Activated naive CD4-positive, alpha-beta T cell treated with anti-CD3 and anti-CD28 coated beads, Interleukin-2, amount 50 U/mL, for 16 hours (primary cell): ENCODE data around the gene TNFRSF25.
"Not testable (repeated sequence)": the region's sequence is repeated elsewhere in the genome, so short reads cannot be mapped to it uniquely, and the experiment has no call there.

Experiments used
- DNase-seq: peaks from one replicate; pipeline ENCODE4 v3.0.0-alpha.2; 2020

The TNFRSF25 gene

DNA sequence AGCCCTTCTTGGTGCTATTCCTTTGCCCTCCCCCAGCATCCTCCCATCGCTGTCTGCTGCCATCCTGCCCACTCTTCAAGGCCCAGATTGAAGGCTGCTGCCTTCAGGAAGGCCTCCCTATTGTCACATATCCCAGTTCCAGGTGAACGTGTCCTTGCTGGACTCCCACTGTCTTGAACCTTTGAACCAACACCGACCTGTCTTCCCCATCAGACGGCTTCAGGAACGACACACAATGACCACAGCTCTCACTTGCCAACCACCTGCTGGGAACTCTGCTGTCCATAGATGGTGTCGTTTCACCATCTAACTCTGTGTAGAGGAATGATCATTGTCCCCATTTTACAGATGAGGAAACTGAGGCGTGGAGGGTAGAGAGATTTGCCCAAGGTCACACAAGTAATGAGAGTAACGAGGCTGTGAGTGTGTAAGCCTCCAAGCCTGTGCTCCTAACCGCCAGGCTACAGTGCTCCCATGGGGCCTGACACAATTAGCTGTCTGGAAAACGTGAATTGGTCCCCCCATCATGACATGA, 35.4 kb upstream of the TNFRSF25 start:
- no peak for DNase-seq

DNA sequence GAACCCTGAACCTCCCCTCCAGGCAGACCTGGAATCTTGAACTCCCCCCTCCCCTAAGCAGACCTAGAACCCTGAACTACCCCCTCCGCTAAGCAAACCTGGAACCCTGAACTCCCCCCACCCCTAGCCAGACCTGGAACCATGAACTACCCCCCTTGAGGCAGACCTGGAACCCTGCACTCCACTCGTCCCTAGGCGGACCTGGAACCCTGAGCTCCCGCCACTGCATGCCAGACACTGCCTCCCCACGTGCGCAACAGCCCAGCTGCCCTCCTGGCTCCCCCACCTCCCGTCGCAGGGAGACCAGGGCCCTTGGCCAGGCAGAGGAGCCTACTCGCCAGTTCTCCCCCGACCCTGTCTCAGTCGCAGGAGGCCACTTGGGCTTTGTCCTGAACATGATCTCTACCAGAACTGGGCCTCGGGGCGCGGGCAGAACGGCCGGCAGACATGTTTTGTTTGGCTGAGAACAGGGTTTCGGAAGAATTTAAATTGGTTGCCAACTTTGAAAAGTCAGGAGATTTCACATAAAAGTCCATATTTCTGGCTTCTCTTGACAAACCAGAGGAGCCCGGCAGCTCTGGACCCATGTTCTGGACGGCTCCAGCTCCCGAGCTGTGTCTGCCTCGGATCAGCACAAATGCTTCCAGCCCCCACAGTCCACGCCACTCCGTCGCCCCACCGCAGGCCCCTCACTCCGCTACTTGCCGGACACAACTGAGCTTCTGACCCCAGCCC, 34.7 kb upstream of the TNFRSF25 start:
- DNase-seq = no peak

DNA sequence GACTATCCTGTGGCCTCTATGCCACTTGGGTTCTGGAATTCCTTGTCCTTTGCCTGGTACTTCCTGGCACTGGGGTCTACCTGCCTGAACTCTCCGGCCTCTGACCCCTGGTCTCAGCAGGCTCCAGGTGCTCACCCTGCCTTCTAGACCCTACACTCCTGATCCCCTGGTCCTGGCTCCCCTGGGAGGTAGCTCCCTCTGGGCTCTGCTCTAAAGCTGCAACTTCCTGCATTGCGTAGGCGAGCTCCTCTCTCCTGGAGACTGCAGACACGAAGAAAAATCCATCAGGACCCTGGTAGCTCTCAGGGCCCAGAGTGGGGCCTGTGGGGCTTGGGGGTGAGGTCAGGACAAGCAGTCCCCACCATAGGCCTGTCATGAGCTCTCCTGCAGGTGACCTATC, 33.3 kb upstream of the TNFRSF25 start:
- DNase-seq = no peak

DNA sequence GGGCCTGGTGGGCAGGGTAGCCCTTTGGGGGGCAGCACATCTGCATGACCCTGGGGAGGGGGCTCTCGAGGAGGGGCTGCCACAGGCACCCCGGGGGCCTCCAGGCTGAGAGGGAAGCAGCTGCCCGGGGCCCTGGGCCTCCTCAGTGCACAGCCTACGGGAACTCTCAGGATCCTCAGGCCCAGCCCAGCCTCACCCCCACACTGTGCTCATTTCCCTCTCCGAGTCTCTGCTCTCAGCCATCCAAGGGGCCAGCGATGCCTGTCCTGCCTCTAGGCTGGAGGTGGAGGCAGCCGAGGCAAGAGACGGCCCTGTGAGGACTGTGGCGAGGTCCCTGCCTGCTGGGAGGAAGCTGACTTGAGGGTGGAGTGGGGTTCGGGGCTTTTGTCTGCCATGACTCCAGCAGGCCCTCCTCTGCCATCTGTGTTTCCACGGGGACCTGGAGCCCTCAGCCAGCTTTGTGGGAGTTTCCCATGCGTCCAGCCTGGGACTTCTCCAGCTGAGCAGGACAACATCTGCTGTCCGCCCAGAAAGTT, 32.7 kb upstream of the TNFRSF25 start:
- DNase-seq = no peak

DNA sequence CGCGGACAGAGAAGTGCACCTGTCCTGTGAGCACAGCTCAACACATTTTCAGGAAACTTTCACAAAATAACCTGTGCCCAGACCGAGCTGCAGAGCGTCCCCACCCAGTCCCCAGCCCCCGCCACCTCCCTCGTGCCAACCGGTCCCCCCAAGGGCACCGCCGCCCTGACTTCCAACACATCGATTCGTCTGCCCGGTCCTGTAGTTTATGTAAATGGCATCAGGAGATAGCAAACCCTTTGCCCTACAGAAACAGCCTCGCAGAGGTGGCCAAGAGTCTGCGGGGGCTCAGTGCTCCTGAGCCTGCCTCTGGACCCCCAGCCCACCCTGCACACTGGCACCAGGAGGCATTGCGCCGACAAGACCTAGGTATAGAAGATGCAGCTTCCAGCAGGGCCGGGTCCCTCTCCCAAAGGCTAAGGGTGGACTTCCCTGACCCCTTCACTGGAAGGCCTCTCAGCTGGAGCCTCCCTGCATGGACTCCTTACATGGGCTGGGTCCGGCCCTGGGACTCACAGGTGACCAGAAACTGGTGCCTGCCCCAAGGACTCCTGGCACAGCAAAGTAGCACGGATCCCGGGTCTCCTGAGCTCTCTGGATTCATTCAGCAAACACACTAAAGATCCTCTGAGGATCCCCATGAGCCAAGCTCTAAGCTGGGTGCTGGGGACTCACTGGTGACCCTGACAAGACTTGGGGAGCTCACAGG, 32.0 kb upstream of the TNFRSF25 start:
- DNase-seq = no peak

DNA sequence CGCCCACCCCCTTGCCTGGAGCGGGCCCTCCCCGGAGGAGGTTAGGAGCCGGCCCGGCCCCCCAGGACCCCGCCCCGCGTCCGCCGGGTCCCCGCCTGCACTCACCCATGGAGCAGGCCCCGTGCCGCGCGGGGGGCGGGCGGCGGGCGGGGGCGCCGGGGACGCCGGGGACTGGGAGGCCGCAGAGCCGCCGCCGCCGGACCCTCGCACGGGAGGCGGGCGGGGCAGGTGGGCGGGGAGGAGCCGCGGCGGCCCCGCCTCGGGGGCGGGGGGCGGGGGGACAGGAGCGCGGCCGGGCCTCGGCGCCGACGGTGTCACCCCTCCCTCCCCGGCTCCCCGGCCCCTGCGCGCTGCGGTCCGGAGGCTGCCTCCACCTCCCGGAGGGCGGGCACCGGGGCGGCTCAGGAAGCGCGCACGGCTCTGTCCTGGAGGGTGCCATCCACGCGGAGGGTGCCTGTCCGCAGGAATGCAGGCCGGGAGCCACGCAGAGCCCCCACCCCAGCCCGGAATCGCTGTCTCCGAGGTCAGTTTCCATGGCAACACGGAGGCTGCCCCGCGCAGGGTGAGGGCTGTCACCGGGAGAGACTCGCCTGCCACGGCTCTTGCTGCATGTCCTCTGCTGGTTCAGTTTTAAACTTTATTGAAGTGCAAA, 31.4 kb upstream of the TNFRSF25 start:
- DNase-seq = peak; percentile 52

DNA sequence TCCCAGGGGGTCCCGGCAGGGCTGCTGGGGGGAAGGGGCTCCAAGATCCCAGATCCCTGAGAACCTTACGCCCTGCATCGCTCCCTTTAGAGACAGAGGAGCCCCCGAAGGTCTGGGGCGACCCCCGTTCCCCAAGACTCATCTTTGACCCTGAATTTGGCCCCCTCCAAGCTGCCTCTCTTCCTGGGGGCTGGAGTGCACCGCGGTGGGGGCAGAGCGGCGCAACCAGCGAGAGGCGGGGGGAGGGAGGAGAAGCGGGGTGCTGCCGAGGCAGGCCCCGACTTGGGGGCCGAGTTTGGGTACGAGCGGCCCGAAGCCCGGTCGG, 30.9 kb upstream of the TNFRSF25 start:
- DNase-seq = no peak

DNA sequence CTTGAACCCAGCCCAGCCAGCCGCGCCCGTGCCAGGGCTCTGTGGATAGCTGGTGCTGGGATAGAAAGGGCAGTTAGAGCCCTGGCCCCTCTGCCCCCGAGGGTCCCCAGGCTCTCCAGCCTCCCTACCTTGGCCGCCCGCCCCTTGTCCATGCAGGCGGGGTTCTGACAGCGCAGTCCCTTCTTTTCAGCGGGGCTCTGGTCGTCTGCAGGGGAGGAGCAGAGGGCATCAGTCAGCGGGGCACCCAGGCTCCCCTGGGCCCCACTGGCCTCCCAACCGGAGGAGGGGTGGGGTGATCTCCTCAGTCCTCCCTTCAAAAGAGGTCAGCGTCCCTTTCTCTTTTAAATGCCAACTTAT, 30.4 kb upstream of the TNFRSF25 start:
- no peak for DNase-seq

DNA sequence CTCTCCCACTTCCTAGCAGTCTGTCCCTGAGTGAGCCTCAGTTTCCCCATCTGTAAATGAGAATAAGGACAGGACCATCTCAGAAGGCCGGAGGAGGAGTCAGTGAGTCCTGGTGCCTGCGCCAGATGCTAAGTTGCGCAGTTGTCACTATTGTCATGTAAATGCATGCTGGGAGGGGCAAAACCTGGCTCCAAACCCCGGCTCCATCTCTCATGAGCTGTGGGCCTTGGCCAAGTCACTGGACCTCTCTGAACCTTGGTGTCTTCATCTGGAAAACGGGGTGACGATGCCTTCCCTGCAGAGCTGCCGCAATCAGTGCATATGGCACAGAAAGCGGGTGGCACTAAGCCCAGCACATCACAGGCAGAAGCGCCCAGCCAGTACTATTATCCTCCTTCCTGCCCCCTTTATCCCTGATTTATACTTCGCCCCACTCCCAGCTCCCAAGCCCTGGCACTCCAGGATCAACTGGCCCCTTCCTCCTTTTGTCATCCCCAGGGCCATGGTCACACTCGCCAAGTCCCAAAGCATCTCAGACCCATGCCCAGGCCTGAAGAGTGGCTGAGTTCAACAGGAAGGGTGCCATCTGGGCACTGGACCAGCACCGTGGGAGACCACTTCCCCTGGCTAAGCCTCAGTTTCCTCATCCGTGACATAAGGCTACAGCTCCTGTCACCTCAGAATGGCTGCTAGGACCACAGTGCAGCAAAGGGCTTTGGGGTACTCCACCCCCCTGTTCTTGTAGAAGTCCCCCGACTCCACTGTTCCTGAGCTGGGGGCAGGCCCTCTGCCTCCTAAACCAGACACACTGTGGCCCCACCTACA, 29.8 kb upstream of the TNFRSF25 start:
- DNase-seq = no peak

DNA sequence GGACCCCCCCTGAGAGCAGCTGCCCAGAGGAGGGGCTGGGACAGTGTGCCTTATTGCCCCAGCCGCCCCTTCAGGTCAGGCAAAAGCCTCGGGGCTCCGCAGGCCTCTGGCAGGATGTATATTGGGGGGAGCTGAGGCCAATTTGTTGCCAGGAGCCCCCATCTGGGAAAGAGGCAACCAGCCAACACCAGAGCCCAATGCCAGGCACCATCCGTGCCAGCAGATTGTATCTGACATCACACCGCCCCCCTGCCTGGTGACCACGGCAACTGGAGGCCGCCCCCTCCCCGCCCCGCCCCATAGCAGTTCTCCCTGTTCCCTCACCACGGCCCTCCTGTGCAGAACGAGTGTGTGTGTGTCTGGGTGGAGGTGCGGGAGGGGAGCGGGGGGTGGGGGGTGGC, 29.1 kb upstream of the TNFRSF25 start:
- DNase-seq = no peak

DNA sequence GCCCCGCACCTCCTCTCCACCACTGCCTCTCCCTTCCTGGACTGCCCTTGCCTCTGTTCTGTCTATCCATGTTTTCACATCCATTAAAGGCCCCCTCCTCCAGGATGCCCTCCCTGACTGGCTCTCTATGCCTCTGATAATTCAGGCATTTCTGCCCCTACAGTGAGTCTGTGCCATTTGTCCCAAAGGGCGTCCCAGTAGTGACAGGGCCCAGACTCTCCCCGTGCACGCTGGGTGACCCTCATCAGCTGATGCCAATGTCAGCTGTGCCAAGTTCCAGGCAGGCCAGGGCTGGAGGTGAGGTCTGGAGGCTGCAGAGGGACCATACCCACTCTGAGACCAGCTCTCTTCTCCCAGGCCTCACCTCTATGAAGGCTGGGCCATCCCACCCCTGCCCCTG, 28.7 kb upstream of the TNFRSF25 start:
- DNase-seq = no peak

DNA sequence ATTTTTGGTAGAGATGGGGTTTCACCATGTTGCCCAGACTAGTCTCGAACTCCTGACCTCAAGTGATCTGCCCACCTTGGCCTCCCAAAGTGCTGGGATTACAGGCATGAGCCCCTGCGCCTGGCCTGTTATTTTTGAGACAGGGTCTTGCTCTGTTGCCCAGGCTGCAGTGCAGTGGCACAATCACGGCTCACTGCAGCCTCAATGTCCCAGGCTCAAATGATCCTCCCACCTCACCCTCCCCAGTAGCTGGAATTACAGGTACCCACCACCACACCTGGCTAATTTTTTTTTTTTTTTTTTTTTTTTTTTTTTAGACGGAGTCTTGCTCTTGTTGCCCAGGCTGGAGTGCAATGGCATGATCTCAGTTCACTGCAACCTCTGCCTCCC, 27.9 kb upstream of the TNFRSF25 start:
- DNase-seq = not testable (repeated sequence)

DNA sequence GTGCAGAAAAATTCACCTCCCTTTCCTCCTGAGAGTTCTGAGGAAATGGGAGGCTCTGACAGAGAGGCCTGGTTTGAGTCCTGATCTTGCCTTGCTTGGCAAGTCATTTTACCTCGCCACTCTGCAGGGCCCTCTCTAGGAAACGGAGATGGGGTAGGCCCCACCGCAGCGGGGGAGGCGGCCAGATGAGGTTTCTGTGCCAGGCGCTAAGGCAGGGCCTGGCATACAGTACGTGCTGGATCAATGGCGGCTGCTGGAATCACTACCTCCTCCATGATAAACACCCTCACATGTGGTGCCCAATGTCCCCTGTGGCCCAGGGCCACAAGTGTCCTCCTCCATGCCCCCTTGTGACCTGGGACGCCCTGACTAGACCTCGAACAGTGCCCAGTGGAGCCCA, 26.0 kb upstream of the TNFRSF25 start:
- no peak for DNase-seq

DNA sequence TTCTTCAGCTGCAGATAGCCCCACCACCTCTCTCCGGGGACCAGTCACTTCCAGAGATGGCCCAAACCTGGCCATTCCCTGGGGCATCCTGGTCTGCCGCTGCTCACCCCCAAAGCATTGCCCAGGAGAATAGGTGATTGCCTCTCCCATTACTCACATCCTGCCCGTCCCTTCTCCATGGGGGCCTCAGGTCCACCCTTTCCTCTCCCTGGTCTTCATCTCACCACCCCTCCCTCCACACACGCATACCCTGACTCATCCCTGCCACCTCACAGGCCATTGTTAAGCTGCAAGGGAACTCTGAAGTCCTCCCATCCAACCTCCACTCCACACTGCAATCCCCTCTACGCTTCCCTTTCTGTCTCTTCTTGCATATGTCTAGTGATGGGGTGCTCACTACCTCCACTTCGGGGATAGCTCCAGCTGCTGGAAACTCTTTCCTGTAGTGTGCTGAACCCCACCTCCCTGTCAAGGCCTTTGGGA, 25.5 kb upstream of the TNFRSF25 start, which contains the start of gene PLEKHG5:
Gene PLEKHG5 (minus strand): TSS at position 188 of the 483 bp plus-strand sequence. CDS start 14,096 bp downstream, outside the sequence.
- no peak for DNase-seq

DNA sequence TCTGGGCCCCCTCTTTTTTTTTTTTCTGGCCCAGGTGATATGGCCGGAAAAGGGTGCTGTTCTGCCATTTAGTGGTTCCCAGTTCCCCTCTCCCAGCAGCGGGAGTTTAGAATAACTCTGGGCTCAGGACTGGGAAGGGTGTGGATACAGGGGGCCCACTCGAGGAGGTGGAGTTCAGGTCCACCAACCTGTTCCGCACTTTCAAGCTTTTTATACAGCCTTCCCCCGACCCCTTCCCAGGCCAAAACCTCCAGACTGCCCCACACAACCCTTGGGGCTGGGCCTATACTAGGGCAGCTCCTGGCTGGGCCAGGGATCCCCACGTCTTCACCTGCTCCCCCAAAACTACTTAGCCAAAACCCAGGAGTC, 25.1 kb upstream of the TNFRSF25 start:
- DNase-seq = no peak

DNA sequence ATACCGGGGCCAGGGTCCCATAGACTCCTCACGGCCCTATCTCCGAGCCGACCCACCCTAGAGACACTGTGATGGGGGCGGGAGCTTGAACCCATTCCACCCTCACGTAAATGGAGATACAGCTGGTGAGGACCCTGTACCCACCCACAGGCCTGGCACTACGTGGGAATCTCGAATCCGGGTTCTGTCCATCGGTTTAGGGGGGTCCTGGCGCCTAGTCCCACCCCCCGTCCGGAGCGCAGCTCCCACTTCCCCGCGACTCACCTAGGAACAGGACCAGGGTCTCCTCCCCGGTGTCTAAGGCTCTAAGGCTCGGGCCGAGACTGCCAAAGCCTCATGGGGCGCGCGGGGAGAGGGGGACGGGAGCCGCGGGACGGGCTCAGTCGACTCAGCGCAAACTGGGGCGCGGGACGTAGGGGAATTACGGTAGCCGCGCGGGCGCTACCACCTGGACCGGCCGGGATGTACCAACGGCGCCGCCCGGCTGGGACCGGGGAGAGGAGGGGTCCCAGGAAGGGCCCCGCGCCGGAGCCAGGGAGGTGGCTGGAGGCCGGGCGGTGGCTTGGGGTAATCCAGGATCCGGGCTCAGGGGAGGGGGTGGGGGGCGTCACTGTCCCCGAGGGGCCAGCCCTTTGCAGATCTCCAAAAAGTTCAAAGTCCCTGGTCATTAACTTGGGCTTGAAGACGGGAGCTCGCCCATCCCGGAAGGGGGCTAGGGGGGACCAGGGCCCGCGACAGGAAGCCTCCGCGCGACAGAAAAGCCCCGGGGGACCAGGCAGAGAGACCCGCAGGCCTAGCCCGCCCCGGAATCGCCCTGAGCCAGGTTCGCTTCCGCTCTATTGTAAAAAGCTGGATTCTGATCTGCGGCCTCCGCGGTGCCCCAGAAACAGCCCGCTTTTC, 24.5 kb upstream of the TNFRSF25 start:
- DNase-seq = peak; percentile 63

DNA sequence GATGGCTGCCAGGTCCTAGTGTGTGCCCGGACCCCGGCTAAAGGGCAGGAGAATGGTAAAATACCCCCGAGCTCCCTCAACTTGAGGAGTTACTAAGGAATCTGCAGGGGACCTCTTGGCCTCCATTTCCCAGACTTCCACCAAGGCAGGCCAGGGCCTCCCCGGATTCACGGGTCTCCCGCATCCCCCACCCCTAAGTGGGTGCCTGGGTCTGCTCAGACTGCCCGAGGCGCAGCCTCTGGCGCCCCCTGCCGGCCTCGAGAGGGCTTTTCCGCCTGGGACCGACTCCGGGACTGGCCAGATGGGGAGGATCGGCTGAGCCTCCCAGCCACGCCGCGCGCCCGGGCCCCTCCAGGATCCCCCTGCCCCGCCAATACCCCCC, 23.8 kb upstream of the TNFRSF25 start:
- DNase-seq = peak; percentile 78

DNA sequence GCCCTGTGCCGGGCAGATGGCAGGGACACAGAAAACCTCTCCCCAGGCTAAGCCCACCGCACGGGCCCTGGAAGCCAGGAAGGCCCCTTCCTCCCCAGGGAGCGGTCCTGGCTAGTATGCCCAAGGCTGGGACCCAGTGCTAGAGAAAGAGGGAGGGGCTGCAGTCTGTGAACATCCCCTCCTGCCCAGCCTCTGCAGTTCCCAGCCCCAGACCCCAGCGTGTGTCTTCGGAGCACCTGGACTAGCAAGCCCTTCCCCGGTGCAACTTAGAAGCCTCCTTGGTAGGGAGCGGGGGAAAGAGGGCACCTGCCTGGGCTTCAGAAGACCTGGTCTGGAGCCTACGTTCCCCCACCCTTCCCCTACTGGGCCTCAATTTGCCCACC, 23.4 kb upstream of the TNFRSF25 start:
- DNase-seq = no peak

DNA sequence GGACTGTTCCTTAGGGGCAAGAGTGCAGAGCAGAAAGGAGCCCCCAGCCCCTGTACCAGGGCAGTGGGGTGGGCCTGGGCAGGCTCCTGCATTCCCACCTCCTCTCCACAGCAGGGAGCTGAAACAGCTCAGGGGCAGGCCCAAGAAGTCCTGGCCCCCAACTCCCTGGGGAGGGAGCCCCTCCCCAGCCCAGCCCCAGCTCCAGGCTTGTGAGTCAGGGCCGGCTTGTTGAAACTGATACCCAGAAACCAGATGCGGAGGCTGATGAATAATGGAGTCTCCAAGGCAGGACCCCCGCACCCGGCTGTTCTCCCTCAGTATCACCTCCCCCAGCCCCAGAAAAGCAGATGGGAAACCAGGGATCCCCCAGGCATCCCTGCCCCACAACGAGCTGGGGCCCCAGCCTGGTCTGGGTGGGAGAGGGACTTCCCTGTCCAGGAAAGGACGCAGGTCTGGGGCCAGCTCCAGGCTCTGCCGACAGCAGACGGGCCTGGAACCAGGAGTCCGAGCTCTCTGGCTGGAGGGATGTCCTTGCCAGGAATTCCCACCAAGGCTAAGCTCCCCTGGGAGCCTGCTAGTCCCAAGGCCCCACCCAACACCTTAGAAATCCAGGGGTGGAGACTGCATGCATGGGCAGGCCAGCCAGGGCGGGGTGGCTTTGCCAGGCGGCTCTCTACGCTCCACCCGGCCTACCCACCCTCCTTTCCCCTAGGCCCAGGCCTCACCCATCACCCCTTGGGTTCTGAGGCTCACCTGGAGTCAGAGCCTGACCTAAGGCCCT, 22.8 kb upstream of the TNFRSF25 start:
- no peak for DNase-seq

DNA sequence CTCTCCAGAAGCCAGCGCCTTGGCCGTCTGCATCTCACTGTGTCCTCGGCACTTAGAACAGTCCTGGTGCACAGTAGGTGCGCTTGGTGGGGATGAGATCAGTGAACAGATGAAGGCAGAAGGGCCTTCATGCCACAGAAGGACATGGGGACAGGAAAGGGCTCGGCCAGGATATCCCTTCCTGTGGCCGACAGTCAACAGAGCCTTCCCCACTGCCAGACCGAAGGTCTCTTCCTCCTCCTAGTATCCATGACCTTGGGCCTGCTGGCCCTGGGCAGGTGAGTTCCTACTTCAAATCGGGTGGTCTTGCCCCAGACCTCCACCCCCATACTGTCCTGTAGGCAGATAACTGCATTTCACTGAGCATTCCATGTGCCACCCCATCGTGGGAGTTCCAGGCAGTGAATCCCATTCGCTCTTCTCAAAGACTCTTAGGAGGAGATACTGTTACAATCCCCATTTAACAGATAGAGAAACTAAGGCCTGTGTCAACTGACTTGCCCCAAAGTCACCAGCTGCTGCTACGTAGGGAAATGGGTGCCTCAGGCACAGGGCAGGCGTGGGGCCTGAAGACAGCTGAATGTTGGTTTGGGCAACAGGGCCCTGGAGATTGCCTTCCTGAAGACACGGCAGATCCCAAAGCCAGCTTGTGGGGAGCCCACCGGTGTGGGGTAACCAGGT, 22.0 kb upstream of the TNFRSF25 start:
- no peak for DNase-seq
